ENCODE data around the gene PCDH8. TPM values are rescaled to one million over a fixed set of nuclear protein-coding genes. Genes with fewer than 3 reads are reported as not detected.

The PCDH8 gene
- total and polyA plus RNA-seq, 10 of the 15 experiments (the other 5 are each of a cell fraction or from before 2014, with no cell fraction given): 0.03 to 0.86 (median 0.45) TPM; not detected in 1

DNA sequence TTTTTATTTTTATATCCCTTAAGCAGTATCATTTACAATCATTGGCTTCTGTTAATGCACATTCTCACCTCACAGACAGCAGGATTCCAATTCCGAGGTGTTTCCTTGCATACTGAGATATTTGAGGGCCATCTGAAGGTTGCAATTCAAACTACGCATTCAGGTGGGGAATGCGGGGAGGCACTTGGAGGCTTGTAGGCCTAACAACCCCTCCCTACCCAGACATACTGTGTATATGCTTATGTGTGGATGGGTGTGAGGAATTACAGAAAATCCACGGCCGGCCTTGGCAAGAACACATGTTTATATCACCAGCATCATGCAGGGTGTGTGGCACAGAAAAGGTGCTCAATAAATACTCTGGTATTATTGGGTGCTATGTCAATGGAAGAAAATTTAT is 43.3 kb upstream of the PCDH8 start:
- no peak overlapping the region for H3K9ac ChIP-seq (ENCODE audit: control insufficient read depth, insufficient read depth, low read length)
- no peak for ATAC-seq
- H3K36me3 ChIP-seq (ENCODE audit: control insufficient read depth in 2 of 2, insufficient read depth in 2 of 2, low read length in 1 of 2): no peaks in the 10 kb centered on the region
- H4K20me1 ChIP-seq (ENCODE audit: control insufficient read depth, insufficient read depth): no peaks in the 10 kb centered on the region
- in situ Hi-C loops (cut with MboI): no loop called here
- no TSS peak for BruUV-seq (replicated peaks)
- H3K79me2 ChIP-seq (ENCODE audit: control insufficient read depth, insufficient read depth, low read length): no peaks in the 10 kb centered on the region
- DNase-seq (ENCODE audit: low read depth, low spot score): no peak
- no peak overlapping the region for H3K4me3 ChIP-seq
- H3K27me3 ChIP-seq (replicated peaks in 1 of 2; ENCODE audit: control insufficient read depth in 2 of 2, insufficient read depth in 2 of 2, low read length in 1 of 2): peaks cover 0 to 2% of the 10 kb centered on the region in 2 experiments; a peak in 1 of 4 replicates
- ChIA-PET CTCF (interaction anchor here (1.0 kb wide), 1 partner anchor 76 kb away, joined by 4 read pairs; no protein-coding TSS in a partner anchor), SMC1A (ENCODE audit: uncharacterized antibody, unreplicated experiment) (interaction anchor here (0.9 kb wide), 1 partner anchor 28 kb away, joined by 4 read pairs; no protein-coding TSS in a partner anchor), RAD21 (ENCODE audit: unreplicated experiment) (no interaction called here), POLR2A (no interaction called here)
- H3K4me1 ChIP-seq (ENCODE audit: control insufficient read depth, insufficient read depth, low read length): no peaks in the 10 kb centered on the region
- intact Hi-C loops (cut with micrococcal nuclease; ENCODE audit: unreplicated experiment): no loop called here
- no peak for TF ChIP-seq ZNF207 (IDR thresholded peaks at IDR 0.05; ENCODE audit: borderline replicate concordance)
- no peak for TF ChIP-seq NFYB (IDR thresholded peaks at IDR 0.05; ENCODE audit: insufficient read depth, low read depth, low read length)
- no peak for TF ChIP-seq CREM (IDR thresholded peaks at IDR 0.05; ENCODE audit: low read depth)
- no peak for TF ChIP-seq JUND (IDR thresholded peaks at IDR 0.05; ENCODE audit: low read depth, low read length)
- TF ChIP-seq ZBTB4 (CRISPR knock-in tag; IDR thresholded peaks at IDR 0.05): no peak
- TF ChIP-seq IRF5 (IDR thresholded peaks at IDR 0.05; ENCODE audit: borderline replicate concordance): no peak
- TF ChIP-seq CHD4 (IDR thresholded peaks at IDR 0.05): no peak
- no peak for TF ChIP-seq IKZF1 (conservative IDR thresholded peaks at IDR 0.05)
- TF ChIP-seq CBFB (IDR thresholded peaks at IDR 0.05; ENCODE audit: low read depth): no peak
- no peak for TF ChIP-seq SREBF1 (IDR thresholded peaks at IDR 0.05; ENCODE audit: low read length)
- TF ChIP-seq SUZ12 (IDR thresholded peaks at IDR 0.05; ENCODE audit: unreplicated experiment): no peak
- no peak for TF ChIP-seq PAX8 (IDR thresholded peaks at IDR 0.05)
- TF ChIP-seq, protein P1, sequence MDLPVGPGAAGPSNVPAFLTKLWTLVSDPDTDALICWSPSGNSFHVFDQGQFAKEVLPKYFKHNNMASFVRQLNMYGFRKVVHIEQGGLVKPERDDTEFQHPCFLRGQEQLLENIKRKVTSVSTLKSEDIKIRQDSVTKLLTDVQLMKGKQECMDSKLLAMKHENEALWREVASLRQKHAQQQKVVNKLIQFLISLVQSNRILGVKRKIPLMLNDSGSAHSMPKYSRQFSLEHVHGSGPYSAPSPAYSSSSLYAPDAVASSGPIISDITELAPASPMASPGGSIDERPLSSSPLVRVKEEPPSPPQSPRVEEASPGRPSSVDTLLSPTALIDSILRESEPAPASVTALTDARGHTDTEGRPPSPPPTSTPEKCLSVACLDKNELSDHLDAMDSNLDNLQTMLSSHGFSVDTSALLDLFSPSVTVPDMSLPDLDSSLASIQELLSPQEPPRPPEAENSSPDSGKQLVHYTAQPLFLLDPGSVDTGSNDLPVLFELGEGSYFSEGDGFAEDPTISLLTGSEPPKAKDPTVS (IDR thresholded peaks at IDR 0.05; ENCODE audit: low read depth, low read length): no peak
- no peak for TF ChIP-seq RELA (IDR thresholded peaks at IDR 0.05; ENCODE audit: borderline replicate concordance, partially characterized antibody)
- TF ChIP-seq BMI1 (IDR thresholded peaks at IDR 0.05; ENCODE audit: borderline replicate concordance): no peak
- no peak for TF ChIP-seq MXI1 (IDR thresholded peaks at IDR 0.05; ENCODE audit: low read depth, low read length)
- FAIRE-seq: no peak
- H2AFZ ChIP-seq (ENCODE audit: control insufficient read depth, low read depth, low read length): no peak overlapping the region
- H3K9me3 ChIP-seq (replicated peaks; ENCODE audit: control insufficient read depth, insufficient read depth, low read length): no peaks in the 10 kb centered on the region
- WGBS (ENCODE audit: insufficient coverage, insufficient replicate concordance, low lambda C conversion rate, missing lambda C conversion rate): 62% methylated on average over 5 of the region's 5 CpGs
- no peak overlapping the region for H3K27ac ChIP-seq (ENCODE audit: control insufficient read depth, insufficient read depth)
- H3K4me2 ChIP-seq (ENCODE audit: control insufficient read depth, insufficient read depth): no peak overlapping the region

Data from GM12878 (cell line).